Measurements from ENCODE around the gene STAMBPL1.

- TF ChIP-seq, protein P1, sequence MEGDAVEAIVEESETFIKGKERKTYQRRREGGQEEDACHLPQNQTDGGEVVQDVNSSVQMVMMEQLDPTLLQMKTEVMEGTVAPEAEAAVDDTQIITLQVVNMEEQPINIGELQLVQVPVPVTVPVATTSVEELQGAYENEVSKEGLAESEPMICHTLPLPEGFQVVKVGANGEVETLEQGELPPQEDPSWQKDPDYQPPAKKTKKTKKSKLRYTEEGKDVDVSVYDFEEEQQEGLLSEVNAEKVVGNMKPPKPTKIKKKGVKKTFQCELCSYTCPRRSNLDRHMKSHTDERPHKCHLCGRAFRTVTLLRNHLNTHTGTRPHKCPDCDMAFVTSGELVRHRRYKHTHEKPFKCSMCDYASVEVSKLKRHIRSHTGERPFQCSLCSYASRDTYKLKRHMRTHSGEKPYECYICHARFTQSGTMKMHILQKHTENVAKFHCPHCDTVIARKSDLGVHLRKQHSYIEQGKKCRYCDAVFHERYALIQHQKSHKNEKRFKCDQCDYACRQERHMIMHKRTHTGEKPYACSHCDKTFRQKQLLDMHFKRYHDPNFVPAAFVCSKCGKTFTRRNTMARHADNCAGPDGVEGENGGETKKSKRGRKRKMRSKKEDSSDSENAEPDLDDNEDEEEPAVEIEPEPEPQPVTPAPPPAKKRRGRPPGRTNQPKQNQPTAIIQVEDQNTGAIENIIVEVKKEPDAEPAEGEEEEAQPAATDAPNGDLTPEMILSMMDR (IDR thresholded peaks at IDR 0.05) = no peak
- TF ChIP-seq POLR2AphosphoS5 (IDR thresholded peaks at IDR 0.05) = no peak
Observed at GRCh38 chr10:88920986-88921593, 41.0 kb downstream of the STAMBPL1 start.

Data from upper lobe of left lung (tissue), 4 donors.